CD4-positive, alpha-beta T cell treated with Interleukin-4 for 1 hour (primary cell): ENCODE measurements around the gene TMEM51.

ENCODE experiments used
- DNase-seq, 2 donors: peaks; one replicate each; pipeline ENCODE4 v3.0.0-alpha.2; 2020 to 2022

The TMEM51 gene

DNA sequence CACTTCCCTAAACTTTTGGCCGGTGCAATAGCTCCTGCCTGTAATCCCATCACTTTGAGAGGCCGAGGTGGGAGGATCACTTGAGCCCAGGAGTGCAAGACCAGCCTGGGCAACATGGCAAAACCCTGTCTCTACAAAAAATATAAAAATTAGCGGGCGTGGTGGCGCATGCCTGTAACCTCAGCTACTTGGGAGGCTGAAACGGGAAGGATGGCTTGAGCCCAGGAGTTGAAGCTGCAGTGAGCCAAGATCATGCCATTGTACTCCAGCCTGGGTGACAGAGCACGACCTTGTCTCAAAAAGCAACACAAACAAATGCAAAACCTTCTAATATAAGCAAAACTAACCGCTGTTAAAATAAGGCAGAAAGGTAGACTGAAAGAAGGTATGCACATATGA is 25.9 kb downstream of the TMEM51 start:
- DNase-seq, result no peak

GRCh38 chr1:15180189-15180588 is 26.6 kb downstream of the TMEM51 start:
- no peak for DNase-seq

GRCh38 chr1:15180945-15181523 is 27.5 kb downstream of the TMEM51 start:
- no peak for DNase-seq

DNA sequence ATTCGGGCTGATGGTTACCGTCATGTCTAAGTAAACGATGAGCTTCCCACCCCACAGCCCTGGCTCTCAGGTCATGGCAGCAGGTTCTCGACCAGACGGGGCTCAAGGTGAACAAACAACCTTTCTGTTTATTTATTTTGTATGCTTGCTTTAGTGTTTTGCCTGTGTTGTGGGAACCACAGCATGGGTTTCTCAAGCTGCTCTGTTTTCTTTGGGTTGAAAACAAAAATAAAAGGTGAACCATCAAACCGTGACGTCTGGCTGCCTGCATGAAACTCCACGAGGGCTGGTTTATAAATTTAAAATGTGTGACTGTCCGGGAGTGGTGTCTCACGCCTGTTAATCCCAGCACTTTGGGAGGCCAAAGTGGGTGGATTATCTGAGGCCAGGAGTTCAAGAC is 28.0 kb downstream of the TMEM51 start:
- no peak for DNase-seq

DNA sequence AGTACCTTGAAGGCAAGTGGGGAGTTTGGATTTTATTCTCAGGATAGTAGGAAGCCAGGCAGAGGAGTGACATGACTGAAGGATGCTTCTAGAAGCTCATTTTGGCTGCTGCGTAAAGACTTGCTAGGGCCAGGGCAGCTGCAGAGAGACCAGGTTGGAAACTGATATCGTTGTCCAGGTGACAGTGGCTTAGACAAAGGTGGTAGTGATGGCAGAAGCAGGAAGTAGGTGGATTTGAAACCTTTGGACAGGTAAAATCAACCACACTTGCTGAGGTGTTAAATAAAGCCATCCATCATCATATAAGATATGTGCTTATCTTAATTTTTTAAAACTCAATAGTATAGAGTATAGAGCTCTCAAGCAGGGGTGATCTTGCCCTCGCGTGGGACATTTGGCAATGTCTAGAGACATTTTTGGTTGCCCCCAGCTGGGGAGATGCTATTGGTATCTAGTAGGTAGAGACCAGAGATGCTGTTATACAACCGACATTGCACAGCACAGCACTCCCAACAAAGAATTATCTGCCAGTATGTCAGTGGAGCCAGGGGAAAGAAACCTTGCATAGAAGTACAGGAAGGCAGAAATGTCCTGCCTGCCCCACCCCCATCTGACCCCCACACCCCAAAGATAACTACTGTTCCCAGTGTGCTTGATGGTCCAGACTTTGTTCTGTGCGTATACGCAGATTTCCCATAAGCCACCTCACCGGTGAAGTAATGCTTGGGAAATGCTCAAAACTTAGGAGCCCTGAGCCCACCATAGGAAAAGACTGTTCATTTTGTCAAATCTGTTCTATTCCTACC is 31.1 kb downstream of the TMEM51 start:
- DNase-seq, result no peak

- DNase-seq, result no peak
Observed at GRCh38 chr1:15185617-15186016, 32.1 kb downstream of the TMEM51 start.

- DNase-seq, result no peak
Observed at GRCh38 chr1:15186073-15186845, 32.7 kb downstream of the TMEM51 start.

- DNase-seq, result no peak
Observed at GRCh38 chr1:15186846-15187151, 33.3 kb downstream of the TMEM51 start.

- no peak for DNase-seq
Observed at GRCh38 chr1:15187175-15188129, 33.9 kb downstream of the TMEM51 start.

- no peak for DNase-seq
Observed at GRCh38 chr1:15188130-15188524, 34.6 kb downstream of the TMEM51 start.

GRCh38 chr1:15188678-15189077 is 35.1 kb downstream of the TMEM51 start:
- DNase-seq, result no peak

DNA sequence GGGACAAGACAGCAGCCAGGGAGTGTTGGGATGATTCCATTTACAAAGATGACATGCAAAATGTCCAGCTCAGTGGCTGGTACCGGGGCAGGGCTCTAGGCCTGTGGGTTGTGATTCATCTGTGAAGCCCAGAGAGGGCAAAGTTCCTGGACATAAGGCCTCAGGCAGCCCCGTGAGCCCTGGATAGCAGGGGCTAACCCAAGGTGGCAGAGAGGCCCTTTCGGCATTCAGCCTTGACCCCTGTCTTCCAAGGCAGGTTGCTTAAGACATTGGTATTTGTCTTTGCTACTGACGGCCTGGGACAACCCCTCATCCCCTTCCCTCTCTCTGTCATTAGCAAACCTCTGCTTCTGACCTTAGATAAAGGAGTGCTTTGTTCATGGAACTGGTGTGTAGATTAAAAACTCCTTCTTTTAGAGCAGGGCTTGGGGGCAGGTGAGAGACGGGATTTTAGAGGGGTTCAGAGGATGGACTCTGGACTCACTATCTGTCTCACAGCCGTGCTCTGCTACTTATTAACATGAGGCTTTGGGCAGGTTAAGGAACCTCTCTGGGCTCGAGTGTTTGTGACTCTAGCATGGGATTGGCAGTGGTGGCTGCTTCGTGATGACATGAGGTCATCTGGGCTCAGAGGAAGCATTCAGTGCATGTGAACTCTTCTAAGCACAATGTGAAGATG is 36.3 kb downstream of the TMEM51 start:
- DNase-seq, result no peak

DNA sequence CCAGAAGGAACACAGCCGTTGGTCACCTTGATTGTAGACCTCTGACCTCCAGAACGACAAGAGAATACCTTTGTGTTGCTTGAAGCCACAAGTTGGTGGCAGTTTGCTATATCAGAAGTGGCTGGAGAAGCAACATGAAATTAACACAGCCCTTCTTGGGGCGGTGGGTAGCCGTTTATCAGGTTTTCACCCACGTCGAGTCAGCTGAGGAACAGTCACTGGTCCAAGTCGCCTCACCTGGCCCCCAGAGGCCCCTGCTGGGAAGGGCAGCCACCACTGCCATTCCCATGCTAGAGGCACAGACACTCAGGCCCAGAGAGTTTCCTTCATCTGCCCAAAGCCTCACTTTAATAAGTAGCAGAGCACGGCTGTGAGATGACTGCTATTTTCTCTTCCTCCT is 37.7 kb downstream of the TMEM51 start:
- no peak for DNase-seq

GRCh38 chr1:15191770-15192169 is 38.2 kb downstream of the TMEM51 start:
- no peak for DNase-seq

- no peak for DNase-seq
Observed at GRCh38 chr1:15192916-15193550, 39.5 kb downstream of the TMEM51 start.

- no peak for DNase-seq
Observed at GRCh38 chr1:15195420-15196052, 42.0 kb downstream of the TMEM51 start.

DNA sequence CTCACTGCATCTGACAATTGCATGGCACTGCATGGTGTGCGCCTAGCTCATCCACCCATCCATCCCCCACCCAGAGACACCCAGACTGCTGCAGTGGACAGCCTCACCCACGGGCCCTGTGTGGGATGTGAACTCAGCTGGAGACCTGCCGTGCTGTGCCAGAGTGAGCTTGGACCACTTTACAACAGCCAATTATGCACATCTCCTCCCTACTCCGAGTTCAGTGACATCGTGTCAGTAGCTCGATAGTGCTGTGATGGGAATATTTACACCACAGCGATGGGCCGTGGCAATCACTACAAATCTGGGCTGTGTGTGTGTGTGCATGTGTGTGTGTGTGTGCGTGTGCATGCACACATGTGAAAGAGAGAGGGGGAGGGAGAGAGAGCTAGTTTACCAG is 42.5 kb downstream of the TMEM51 start:
- no peak for DNase-seq

GRCh38 chr1:15196807-15197530 is 43.4 kb downstream of the TMEM51 start:
- no peak for DNase-seq

DNA sequence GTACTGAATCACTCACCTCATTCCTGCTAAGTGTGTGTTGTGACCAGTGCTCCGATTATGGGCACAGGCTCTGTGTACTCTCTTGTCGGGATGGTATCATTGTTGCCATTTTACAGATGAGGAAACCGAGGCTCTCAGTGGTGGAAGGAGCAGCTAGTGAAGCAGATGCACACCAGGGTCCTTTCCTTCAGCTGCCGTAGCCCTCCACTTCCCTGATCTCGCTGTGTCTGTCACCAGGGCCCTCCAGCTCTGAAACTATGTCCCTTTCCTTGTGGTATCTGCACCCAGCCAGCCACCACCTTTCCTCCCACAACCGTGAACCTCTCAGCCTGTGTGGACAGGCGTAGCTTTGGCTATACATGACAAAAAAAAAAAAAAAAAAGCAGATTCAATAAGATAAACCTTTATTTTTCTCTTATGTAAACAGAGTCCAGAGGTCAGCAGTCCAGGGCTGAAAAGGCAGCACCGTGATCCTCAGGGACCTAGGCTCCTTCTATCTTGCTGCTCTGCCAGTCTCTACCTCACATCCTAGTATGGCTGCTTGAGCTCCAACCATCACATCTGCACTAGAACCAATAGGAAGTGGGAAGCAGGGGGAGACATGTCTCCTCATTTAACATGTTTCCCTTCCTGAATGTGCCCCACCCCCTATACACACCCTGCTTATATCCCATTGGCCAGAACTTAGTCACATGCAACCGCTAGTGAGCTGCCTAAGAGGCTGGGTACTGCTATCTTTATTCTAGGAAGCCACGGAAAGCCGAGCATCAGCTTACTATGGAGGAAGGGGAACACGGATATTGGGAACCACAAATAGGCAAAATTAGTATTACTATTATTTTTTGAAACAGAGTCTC is 44.3 kb downstream of the TMEM51 start:
- DNase-seq, result no peak

- no peak for DNase-seq
Observed at GRCh38 chr1:15198684-15199083, 45.1 kb downstream of the TMEM51 start.
